ENCODE data around the gene MARK4.

GRCh38 chr19:45346449-45346848, 95.4 kb downstream of the MARK4 start:
- TF ChIP-seq TAF1 (IDR thresholded peaks at IDR 0.05; ENCODE audit: borderline replicate concordance, low read depth, low read length) (no peak), POLR2AphosphoS5 (IDR thresholded peaks at IDR 0.05; ENCODE audit: low read depth, low read length) (no peak)
